Astrocyte of the spinal cord (primary cell): Measurements from ENCODE around the gene CACUL1.
A peak's percentile ranks its signal among the peaks of the same experiment; 100 is the strongest.

Source experiments
- DNase-seq: peaks from one replicate; pipeline ENCODE4 v3.0.0; 2011; ENCODE audit warnings: low read depth, low spot score
- H3K4me3 ChIP-seq: 2 replicates; pipeline ENCODE4 v1.5.1; 2011; ENCODE audit warnings: low read depth, mild to moderate bottlenecking, low read length, moderate library complexity
- CTCF ChIP-seq: IDR thresholded peaks from 2 replicates; pipeline ENCODE4 v1.5.1; 2012; ENCODE audit warnings: low read depth, mild to moderate bottlenecking, low read length, inconsistent platforms
- in situ Hi-C: cut with HindIII; loops from 2 replicates; pipeline ENCODE4 v1.10.0; 2017; ENCODE audit warnings: low sequenced_read_pairs

CACUL1 gene

GRCh38 chr10:118694848-118695247 lies 59.9 kb downstream of the CACUL1 start:
- H3K4me3 ChIP-seq = no peak overlapping the region
- DNase-seq = peak; percentile 68
- TF ChIP-seq CTCF = no peak
- in situ Hi-C loops = no loop called here

- no peak for TF ChIP-seq CTCF
- no peak overlapping the region for H3K4me3 ChIP-seq
- in situ Hi-C loops = no loop called here
- DNase-seq = peak; percentile 85
Observed at GRCh38 chr10:118692872-118693271, 61.9 kb downstream of the CACUL1 start.

GRCh38 chr10:118689070-118689858 lies 65.5 kb downstream of the CACUL1 start:
- no peak for TF ChIP-seq CTCF
- in situ Hi-C loops = no loop called here
- no peak overlapping the region for H3K4me3 ChIP-seq
- DNase-seq = no peak

- no peak for DNase-seq
- in situ Hi-C loops = no loop called here
- no peak for TF ChIP-seq CTCF
- H3K4me3 ChIP-seq = no peak overlapping the region
Observed at GRCh38 chr10:118687472-118687871, 67.3 kb downstream of the CACUL1 start.

GRCh38 chr10:118682533-118682932 lies 72.2 kb downstream of the CACUL1 start:
- in situ Hi-C loops = no loop called here
- no peak overlapping the region for H3K4me3 ChIP-seq
- no peak for DNase-seq
- no peak for TF ChIP-seq CTCF

GRCh38 chr10:118680197-118680596 lies 74.6 kb downstream of the CACUL1 start:
- no peak for DNase-seq
- TF ChIP-seq CTCF = no peak
- no peak overlapping the region for H3K4me3 ChIP-seq
- in situ Hi-C loops = no loop called here
